ENCODE measurements around the gene MRI1.
"Not testable (repeated sequence)": the region's sequence is repeated elsewhere in the genome, so short reads cannot be mapped to it uniquely, and the experiment has no call there.

- not testable (repeated sequence) for TF ChIP-seq CTCF (IDR thresholded peaks at IDR 0.05; ENCODE audit: insufficient read depth, low read length, poor library complexity, severe bottlenecking); EZH2phosphoT487 (conservative IDR thresholded peaks at IDR 0.05; ENCODE audit: low read length)
Measured at GRCh38 chr19:13753622-13754021, 10.7 kb upstream of the MRI1 start.
